H1 (cell line): ENCODE results near the gene RHBDD2. TPM values are rescaled to one million over a fixed set of nuclear protein-coding genes. Genes with fewer than 3 reads are reported as not detected.
A peak's percentile ranks its signal among the peaks of the same experiment; 100 is the strongest.

Experiments
- CTCF ChIA-PET: fragments of 300-600 bp; sonication (Branson Sonifier 250); formaldehyde crosslinking; loops from one replicate; lab custom pipeline; 2021; ENCODE audit not compliant: partially characterized antibody; lab: Charles Lee
- POLR2A ChIA-PET: fragments of 300-600 bp; sonication (Branson Sonifier 250); formaldehyde crosslinking; loops from one replicate; lab custom pipeline; 2021; ENCODE audit warnings: inconsistent platforms; ENCODE audit not compliant: partially characterized antibody; lab: Charles Lee
- DNase-seq, 2 experiments: peaks; one replicate each; pipeline versions ENCODE4 v3.0.0 to v3.0.0-alpha.2; 2010 to 2022; ENCODE audit warnings: low spot score in 2 of 2, low read depth in 1 of 2, mixed read lengths in 1 of 2
- FAIRE-seq: peaks from 2 replicates; lab custom pipeline; 2011; peaks lifted over from hg19 to GRCh38; lab: Jason Lieb, UNC
- H2AFZ ChIP-seq: 2 replicates; pipeline ENCODE4 v1.8.1; 2012; ENCODE audit warnings: low read length, inconsistent platforms
- H2AK5ac ChIP-seq: 2 replicates; pipeline ENCODE4 v1.6.1; 2013; ENCODE audit warnings: low read depth, low read length
- H2BK120ac ChIP-seq: replicated peaks from 2 replicates; pipeline ENCODE3; 2013; ENCODE audit warnings: low read depth, low read length, inconsistent platforms
- H2BK12ac ChIP-seq: 2 replicates; pipeline ENCODE4 v1.6.1; 2013; ENCODE audit warnings: low read depth, low read length
- H2BK15ac ChIP-seq: 2 replicates; pipeline ENCODE4 v1.6.1; 2013; ENCODE audit warnings: low read length
- H2BK20ac ChIP-seq: 2 replicates; pipeline ENCODE4 v1.6.1; 2013; ENCODE audit warnings: low read length
- H2BK5ac ChIP-seq: 2 replicates; pipeline ENCODE4 v1.6.1; 2013; ENCODE audit warnings: low read depth, low read length
- H3K14ac ChIP-seq: 2 replicates; pipeline ENCODE4 v1.6.1; 2013; ENCODE audit warnings: inconsistent platforms; ENCODE audit not compliant: insufficient read length
- H3K18ac ChIP-seq: 2 replicates; pipeline ENCODE4 v1.6.1; 2013; ENCODE audit warnings: low read length; ENCODE audit errors: extremely low read depth
- H3K23ac ChIP-seq: 2 replicates; pipeline ENCODE4 v1.6.1; 2013; ENCODE audit warnings: inconsistent platforms; ENCODE audit not compliant: insufficient read length
- H3K23me2 ChIP-seq: 2 replicates; pipeline ENCODE4 v1.6.1; 2013; ENCODE audit warnings: low read depth, low read length
- H3K27ac ChIP-seq: 2 replicates; pipeline ENCODE4 v1.6.1; 2011; ENCODE audit warnings: low read depth, low read length, inconsistent platforms
- H3K27me3 ChIP-seq, 4 experiments: replicated peaks in 1 of 4; 1 replicate in 1 of 4; 2 replicates in 3 of 4; pipeline versions ENCODE4 v1.6.1 to v1.8.1; 2011 to 2013; ENCODE audit warnings: low read length in 3 of 4, mild to moderate bottlenecking in 3 of 4, inconsistent platforms in 2 of 4, mixed read lengths in 2 of 4, moderate library complexity in 1 of 4; ENCODE audit not compliant: control insufficient read depth in 3 of 4, insufficient read depth in 3 of 4; ENCODE audit errors: extremely low read depth in 1 of 4
- H3K36me3 ChIP-seq, 4 experiments: 2 replicates each; pipeline versions ENCODE4 v1.6.1 to v1.8.1; 2011 to 2013; ENCODE audit warnings: mild to moderate bottlenecking in 4 of 4, low read length in 3 of 4, moderate library complexity in 2 of 4, control low read depth in 1 of 4, inconsistent platforms in 1 of 4; ENCODE audit not compliant: insufficient read depth in 4 of 4, control insufficient read depth in 2 of 4
- H3K4ac ChIP-seq: replicated peaks from 2 replicates; pipeline ENCODE3; 2013; ENCODE audit warnings: low read length, low read depth, mixed read lengths, inconsistent platforms; ENCODE audit not compliant: insufficient read length
- H3K4me1 ChIP-seq, 4 experiments: replicated peaks in 1 of 4; 1 replicate in 1 of 4; 2 replicates in 3 of 4; pipeline versions ENCODE4 v1.6.1 to v1.8.1; 2011 to 2013; ENCODE audit warnings: low read length in 3 of 4, inconsistent platforms in 2 of 4, mixed read lengths in 1 of 4; ENCODE audit not compliant: insufficient read depth in 4 of 4, control insufficient read depth in 3 of 4
- H3K4me2 ChIP-seq, 2 experiments: 2 replicates each; pipeline versions ENCODE4 v1.6.1 to v1.8.1; 2011 to 2013; ENCODE audit warnings: low read depth in 2 of 2, low read length in 2 of 2, control low read depth in 1 of 2, inconsistent platforms in 1 of 2, mild to moderate bottlenecking in 1 of 2; ENCODE audit not compliant: insufficient read depth in 1 of 2
- H3K4me3 ChIP-seq, 4 experiments: fragments of 200-600, 300-600 bp in 1 of 4; sonication (generic), shearing (Covaris generic), sonication (Bioruptor Twin) in 1 of 4; 2 replicates each; pipeline versions ENCODE4 v1.5.1 to v1.8.1; 2011 to 2016; ENCODE audit warnings: low read length in 4 of 4, low read depth in 3 of 4, control low read depth in 2 of 4, inconsistent platforms in 2 of 4, mild to moderate bottlenecking in 2 of 4, mixed read lengths in 1 of 4, moderate library complexity in 1 of 4; ENCODE audit not compliant: insufficient read depth in 2 of 4; ENCODE audit errors: extremely low read depth in 1 of 4
- H3K56ac ChIP-seq: replicated peaks from 2 replicates; pipeline ENCODE3; 2013; ENCODE audit warnings: low read depth, mild to moderate bottlenecking, mixed read lengths, low read length, inconsistent platforms; ENCODE audit not compliant: insufficient read length
- H3K79me1 ChIP-seq: 2 replicates; pipeline ENCODE4 v1.6.1; 2013; ENCODE audit warnings: low read depth, low read length, control low read depth
- H3K79me2 ChIP-seq, 2 experiments: 2 replicates each; pipeline versions ENCODE4 v1.6.1 to v1.8.1; 2012 to 2013; ENCODE audit warnings: low read length in 2 of 2, mild to moderate bottlenecking in 2 of 2, inconsistent platforms in 1 of 2; ENCODE audit not compliant: insufficient read depth in 2 of 2, control insufficient read depth in 1 of 2
- H3K9ac ChIP-seq, 4 experiments: replicated peaks in 1 of 4; 1 replicate in 1 of 4; 2 replicates in 3 of 4; pipeline versions ENCODE4 v1.6.1 to v1.8.1; 2011 to 2013; ENCODE audit warnings: low read depth in 3 of 4, low read length in 3 of 4, control low read depth in 2 of 4, mild to moderate bottlenecking in 2 of 4, moderate library complexity in 2 of 4, inconsistent platforms in 1 of 4; ENCODE audit errors: extremely low read depth in 1 of 4
- H3K9me3 ChIP-seq, 2 experiments: 2 replicates each; pipeline versions ENCODE4 v1.6.1 to v1.8.1; 2012 to 2013; ENCODE audit warnings: mild to moderate bottlenecking in 2 of 2, moderate library complexity in 2 of 2, control low read depth in 1 of 2, inconsistent platforms in 1 of 2, low read depth in 1 of 2, low read length in 1 of 2, mixed read lengths in 1 of 2; ENCODE audit not compliant: insufficient read depth in 2 of 2
- H4K20me1 ChIP-seq, 2 experiments: replicated peaks in 1 of 2; 2 replicates each; pipeline versions ENCODE3 to v1.8.1; 2011 to 2013; ENCODE audit warnings: inconsistent platforms in 2 of 2, low read length in 2 of 2, mild to moderate bottlenecking in 1 of 2; ENCODE audit not compliant: insufficient read depth in 2 of 2, control insufficient read depth in 1 of 2
- H4K5ac ChIP-seq: 2 replicates; pipeline ENCODE4 v1.6.1; 2013; ENCODE audit warnings: low read length, low read depth, mixed read lengths, inconsistent platforms; ENCODE audit not compliant: insufficient read length
- H4K8ac ChIP-seq: 2 replicates; pipeline ENCODE4 v1.8.0; 2013; ENCODE audit warnings: mild to moderate bottlenecking, moderate library complexity, low read length, inconsistent platforms; ENCODE audit not compliant: insufficient read depth; ENCODE audit errors: extremely low read depth
- H4K91ac ChIP-seq: replicated peaks from 2 replicates; pipeline ENCODE3; 2013; ENCODE audit warnings: low read length, mixed read lengths, inconsistent platforms; ENCODE audit not compliant: insufficient read length
- KDM1A ChIP-seq: fragments of 200-600, 300-600 bp; sonication (generic); IDR thresholded peaks from 2 replicates; pipeline ENCODE4 v1.7.1; 2016; ENCODE audit warnings: mild to moderate bottlenecking, low read length, borderline replicate concordance
- ZNF274 ChIP-seq: IDR thresholded peaks from 2 replicates; pipeline ENCODE4 v1.7.0; 2012; ENCODE audit warnings: low read length, borderline replicate concordance; ENCODE audit errors: extremely low read depth
- WGBS, 2 experiments: shearing (Covaris generic) in 1 of 2; methylation state at CpG; one replicate each; pipeline versions ENCODE4 v1.1.6 to v1.1.7; 2013 to 2015; ENCODE audit warnings: low lambda C conversion rate in 2 of 2, mixed read lengths in 2 of 2, inconsistent platforms in 1 of 2, low coverage in 1 of 2, missing lambda C conversion rate in 1 of 2; ENCODE audit not compliant: insufficient replicate concordance in 2 of 2, insufficient coverage in 1 of 2, insufficient read length in 1 of 2; ENCODE audit errors: extremely low coverage in 1 of 2, missing lambda C conversion rate in 1 of 2; 5-methylcytosine and 5-hydroxymethylcytosine counted together
- polyA plus RNA-seq, 7 experiments: library from polyadenylated mRNA; depleted of rRNA in 3 of 7; stranded (reverse) in 5 of 7; unstranded in 2 of 7; fragments of >200 nt in 5 of 7; fragments of 200-250 nt in 2 of 7; gene quantifications; 1 replicate in 5 of 7; 2 replicates in 1 of 7; 4 replicates in 1 of 7; pipeline versions ENCODE4 v1.2.1 to v1.2.3, GENCODE V29; 2011 to 2013; ENCODE audit warnings: missing spikeins in 2 of 7, mixed read lengths in 2 of 7
- total RNA-seq: library from RNA; stranded (reverse); fragmentation: NEBNext Ultra II Directional; extraction: Animal tissue kit (Norgen Biotek cat#: 25700); gene quantifications from 2 replicates; pipeline ENCODE4 v1.2.1, GENCODE V29; 2021

Gene RHBDD2
- total and polyA plus RNA-seq, 2 of the 8 experiments (the other 6 are each of a cell fraction or from before 2014, with no cell fraction given): 28.3 to 65.5 TPM

DNA sequence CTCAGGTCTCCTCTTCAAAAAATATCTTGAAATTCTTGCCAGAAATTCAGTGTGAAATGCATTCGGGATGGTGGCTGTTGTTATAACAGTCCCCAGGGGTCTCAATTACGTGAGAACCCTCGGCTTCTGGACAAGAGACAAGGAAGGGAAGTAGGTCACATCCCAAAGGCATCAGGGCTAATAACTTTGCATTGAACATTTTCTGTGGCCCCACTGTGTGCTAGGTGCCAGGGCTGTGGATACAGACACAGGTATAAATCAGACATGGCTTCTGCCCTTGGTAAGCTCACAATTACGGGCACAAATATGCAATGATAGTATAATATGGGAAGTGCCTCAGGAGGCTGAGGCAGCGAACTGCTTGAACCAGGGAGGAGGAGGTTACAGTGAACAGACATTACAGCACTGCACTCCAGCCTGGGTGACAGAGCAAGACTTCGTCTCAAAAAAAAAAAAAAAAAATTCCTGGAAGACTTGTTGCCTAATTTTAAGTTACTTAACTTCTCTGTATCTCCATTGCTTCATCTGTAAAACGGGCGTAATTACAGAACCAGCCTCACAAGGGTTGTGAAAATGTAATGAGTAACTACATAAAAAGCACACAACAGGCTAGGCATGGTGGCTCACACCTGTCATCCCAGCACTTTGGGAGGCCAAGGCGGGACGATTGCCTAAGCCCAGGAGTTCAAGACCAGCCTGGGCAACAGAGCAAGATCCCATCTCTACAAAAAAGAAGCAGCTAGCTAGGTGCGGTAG is 2.5 kb upstream of the RHBDD2 start:
- FAIRE-seq: no peak
- WGBS, 2 experiments: 86% methylated on average over 11 of the region's 11 CpGs; no CpG with 5 or more reads in 1 of the 2 experiments

More for the DNA sequence above, 2.5 kb upstream of the RHBDD2 start:
- 0 out of 2 replicates have a peak overlapping the region, but pooled peaks have one; percentile 35 for H2BK12ac ChIP-seq
- peaks cover 0 to 5% (median 1%) of the 10 kb centered on the region in 4 experiments; a peak in 2 of 8 replicates for H3K36me3 ChIP-seq
- H4K20me1 ChIP-seq: peaks cover 3 to 6% of the 10 kb centered on the region in 2 experiments
- H4K8ac ChIP-seq: no peak overlapping the region
- H3K18ac ChIP-seq: no peak overlapping the region
- H3K4me1 ChIP-seq: peaks cover 5 to 11% (median 7%) of the 10 kb centered on the region in 4 experiments; a peak in 6 of 7 replicates
- no peak overlapping the region for H3K4me3 ChIP-seq
- H2BK120ac ChIP-seq: no peak overlapping the region
- H4K5ac ChIP-seq: no peak overlapping the region
- ChIA-PET CTCF (interaction anchor here (0.6 to 2.4 kb wide), 5 partner anchors 10 to 207 kb away, joined by 3 to 12 read pairs (median 5); no protein-coding TSS in a partner anchor), POLR2A (interaction anchor here (0.6 to 1.0 kb wide), 3 partner anchors 9 to 118 kb away, joined by 3 to 4 read pairs (median 3); no protein-coding TSS in a partner anchor)
- H3K27ac ChIP-seq: no peak overlapping the region
- no peak overlapping the region for H2BK15ac ChIP-seq
- H3K4me2 ChIP-seq: no peak overlapping the region
- H3K79me2 ChIP-seq: peaks cover 0 to 15% of the 10 kb centered on the region in 2 experiments; a peak in 2 of 4 replicates
- no peak for DNase-seq
- H3K23me2 ChIP-seq: peaks cover 11% of the 10 kb centered on the region
- no peak overlapping the region for H3K56ac ChIP-seq
- H2AK5ac ChIP-seq: no peak overlapping the region
- H3K9ac ChIP-seq: no peak overlapping the region
- no peak overlapping the region for H3K14ac ChIP-seq
- no peaks in the 10 kb centered on the region; the same call in 1 of the 2 replicates for H3K79me1 ChIP-seq
- H2BK5ac ChIP-seq: no peak overlapping the region
- H4K91ac ChIP-seq: no peak overlapping the region
- H2AFZ ChIP-seq: no peak overlapping the region
- peaks cover 0 to 8% (median under 1%) of the 10 kb centered on the region in 4 experiments; a peak in 1 of 7 replicates for H3K27me3 ChIP-seq
- no peak overlapping the region for H3K4ac ChIP-seq
- H3K9me3 ChIP-seq: no peaks in the 10 kb centered on the region
- H3K23ac ChIP-seq: no peak overlapping the region
- H2BK20ac ChIP-seq: no peak overlapping the region
- TF ChIP-seq ZNF274 (no peak), KDM1A (peak; percentile 53; the same call in 1 of the 2 replicates)
